Superior temporal gyrus (tissue), 1 donor: ENCODE results near the gene FBRSL1.
"Not testable (repeated sequence)": the region's sequence is repeated elsewhere in the genome, so short reads cannot be mapped to it uniquely, and the experiment has no call there.

ENCODE experiments used
- DNase-seq: peaks from one replicate; pipeline ENCODE4 v3.0.0-alpha.2; 2016; ENCODE audit errors: extremely low spot score

FBRSL1 gene

DNA sequence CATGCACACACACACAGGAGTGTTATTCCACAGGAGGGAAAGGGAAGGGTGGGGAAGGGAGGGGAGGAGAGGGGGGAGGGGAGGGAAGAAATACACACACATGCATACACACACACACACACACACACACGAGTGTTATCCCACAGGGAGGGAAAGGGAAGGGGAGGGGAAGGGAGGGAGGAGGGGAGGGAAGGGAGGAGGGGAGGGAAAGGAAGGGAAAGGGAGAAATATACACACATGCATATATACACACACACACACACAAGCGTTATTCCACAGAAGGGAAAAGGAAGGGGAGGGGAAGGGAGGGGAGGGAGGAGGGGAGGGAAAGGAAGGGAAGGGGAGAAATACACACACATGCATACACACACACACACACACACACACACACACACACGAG is 19.6 kb upstream of the FBRSL1 start:
- no peak for DNase-seq

DNA sequence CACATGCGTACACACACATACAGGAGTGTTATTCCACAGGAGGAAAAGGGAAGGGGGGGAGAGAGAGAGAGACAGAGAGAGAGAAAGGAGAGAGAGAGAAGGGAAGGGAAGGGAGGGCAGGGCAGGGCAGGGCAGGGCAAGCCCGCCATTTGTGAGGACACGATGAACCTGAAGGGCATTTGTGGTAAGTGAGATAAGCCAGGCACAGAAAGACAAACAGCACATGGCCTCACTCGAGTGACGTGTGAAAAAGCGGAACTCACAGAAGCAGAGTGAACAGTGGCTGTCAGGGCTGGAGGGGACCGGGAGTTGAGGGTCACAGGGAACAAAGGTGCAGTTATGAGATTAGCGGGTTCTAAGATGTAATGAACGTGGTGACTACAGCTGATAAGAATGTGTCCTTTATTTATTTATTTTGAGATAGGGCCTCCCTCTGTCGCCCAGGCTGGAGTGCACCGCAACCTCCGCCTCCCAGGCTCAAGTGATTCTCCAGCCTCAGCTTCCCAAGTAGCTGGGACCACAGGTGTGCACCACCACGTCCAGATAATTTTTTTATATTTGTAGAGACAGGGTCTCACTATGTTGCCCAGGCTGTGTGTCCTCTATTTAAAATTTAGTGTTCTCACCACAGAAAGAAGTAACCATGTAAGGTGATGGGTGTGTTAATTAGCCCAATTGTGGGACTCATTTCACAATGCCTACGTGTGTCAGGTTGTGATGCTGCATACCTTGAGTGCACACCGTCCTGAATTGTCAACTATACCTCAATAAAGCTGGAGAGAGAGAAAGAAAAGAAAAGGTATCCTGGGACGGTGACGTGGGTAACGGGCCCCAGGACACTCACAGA is 18.7 kb upstream of the FBRSL1 start:
- no peak for DNase-seq

- DNase-seq, result no peak
These were observed 18.1 kb upstream of the FBRSL1 start for GRCh38 chr12:132471858-132472255.

DNA sequence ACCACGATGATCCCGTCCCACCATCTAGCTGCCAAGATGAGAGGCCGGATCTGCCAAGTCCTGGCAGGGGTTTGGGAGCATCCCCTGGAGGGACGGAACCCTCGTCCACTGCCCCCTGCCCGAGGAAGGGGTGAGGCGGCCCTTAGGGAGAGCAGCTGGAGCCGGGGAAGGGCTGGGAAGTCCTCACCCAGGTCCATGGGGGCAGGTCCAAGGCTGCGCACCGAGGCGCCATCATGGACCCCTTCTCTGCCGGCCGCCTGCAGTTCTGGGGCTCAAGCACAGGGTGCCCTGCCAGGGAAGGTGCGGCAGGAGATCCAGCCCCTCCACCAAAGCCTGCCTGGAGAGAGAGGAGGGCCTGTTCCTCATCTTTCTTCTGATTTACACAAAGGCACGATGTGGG is 17.6 kb upstream of the FBRSL1 start:
- DNase-seq, result no peak

DNA sequence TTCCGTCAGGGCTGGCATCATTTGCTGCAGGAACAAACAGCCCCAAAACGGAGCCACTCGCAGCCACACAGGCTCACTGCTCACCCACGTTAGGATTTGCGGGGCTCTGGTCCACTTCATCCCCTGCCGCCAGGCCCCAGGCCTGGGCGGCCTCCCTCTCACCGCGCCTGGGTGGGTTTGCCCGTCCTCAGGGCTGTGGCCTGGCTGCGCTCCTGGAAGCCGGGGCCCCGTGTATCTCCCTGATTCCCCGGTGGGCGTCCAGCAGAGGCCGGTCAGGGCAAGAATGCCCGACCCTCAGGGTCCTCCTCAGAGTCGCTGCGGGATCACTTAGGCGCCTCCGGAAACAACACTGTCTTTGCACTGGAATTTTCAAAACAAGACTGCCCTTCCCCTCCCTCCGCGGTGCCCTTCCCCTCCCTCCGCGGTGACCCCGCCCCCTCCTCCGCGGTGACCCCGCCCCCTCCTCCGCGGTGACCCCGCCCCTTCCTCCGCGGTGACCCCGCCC is 15.7 kb upstream of the FBRSL1 start:
- DNase-seq, result no peak

DNA sequence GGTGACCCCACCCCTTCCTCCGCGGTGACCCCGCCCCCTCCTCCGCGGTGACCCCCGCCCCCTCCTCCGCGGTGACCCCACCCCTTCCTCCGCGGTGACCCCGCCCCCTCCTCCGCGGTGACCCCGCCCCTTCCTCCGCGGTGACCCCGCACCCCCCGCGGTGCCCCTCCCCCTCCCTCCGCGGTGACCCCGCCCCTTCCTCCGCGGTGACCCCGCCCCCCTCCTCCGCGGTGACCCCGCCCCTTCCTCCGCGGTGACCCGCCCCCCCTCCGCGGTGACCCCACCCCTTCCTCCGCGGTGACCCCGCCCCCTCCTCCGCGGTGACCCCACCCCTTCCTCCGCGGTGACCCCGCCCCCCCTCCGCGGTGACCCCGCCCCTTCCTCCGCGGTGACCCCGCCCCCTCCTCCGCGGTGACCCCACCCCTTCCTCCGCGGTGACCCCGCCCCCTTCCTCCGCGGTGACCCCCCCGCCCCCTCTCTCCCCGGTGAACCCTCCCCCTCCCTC is 15.1 kb upstream of the FBRSL1 start:
- DNase-seq, result not testable (repeated sequence)

GRCh38 chr12:132475304-132476037 is 14.5 kb upstream of the FBRSL1 start:
- no peak for DNase-seq

DNA sequence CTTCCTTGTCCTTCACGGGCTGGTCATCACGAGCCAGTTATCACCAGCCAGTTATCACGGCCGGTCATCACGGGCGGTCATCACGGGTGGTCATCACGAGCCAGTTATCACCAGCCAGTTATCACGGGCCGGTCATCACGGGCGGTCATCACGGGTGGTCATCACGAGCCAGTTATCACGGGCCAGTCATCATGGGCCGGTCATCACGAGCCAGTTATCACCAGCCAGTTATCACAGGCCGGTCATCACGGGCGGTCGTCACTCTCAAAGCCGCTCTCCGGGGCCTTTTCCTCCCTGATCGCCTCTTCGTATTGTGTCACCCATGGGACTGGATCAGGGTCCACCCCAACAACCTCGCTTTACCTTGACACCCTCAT is 13.9 kb upstream of the FBRSL1 start:
- no peak for DNase-seq

DNA sequence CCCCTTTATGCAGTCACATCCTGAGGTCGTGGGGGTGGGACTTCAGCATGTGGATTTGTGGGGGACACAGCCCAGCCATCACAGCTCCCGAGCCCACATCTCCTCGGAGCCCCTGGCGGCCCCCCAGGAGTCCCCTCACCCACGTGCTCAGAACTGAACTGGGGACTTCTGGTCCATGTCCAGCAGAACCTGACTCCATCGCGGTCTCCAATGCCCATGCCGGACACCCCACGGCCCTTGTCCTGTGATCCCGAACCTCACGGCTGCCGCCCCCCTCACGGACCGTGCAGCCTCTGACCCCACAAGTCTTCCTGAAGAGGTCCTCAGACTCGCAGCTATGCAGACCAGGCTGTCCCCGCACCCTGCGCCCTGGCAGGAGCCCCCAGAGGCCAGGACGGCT is 13.5 kb upstream of the FBRSL1 start:
- DNase-seq, result no peak

DNA sequence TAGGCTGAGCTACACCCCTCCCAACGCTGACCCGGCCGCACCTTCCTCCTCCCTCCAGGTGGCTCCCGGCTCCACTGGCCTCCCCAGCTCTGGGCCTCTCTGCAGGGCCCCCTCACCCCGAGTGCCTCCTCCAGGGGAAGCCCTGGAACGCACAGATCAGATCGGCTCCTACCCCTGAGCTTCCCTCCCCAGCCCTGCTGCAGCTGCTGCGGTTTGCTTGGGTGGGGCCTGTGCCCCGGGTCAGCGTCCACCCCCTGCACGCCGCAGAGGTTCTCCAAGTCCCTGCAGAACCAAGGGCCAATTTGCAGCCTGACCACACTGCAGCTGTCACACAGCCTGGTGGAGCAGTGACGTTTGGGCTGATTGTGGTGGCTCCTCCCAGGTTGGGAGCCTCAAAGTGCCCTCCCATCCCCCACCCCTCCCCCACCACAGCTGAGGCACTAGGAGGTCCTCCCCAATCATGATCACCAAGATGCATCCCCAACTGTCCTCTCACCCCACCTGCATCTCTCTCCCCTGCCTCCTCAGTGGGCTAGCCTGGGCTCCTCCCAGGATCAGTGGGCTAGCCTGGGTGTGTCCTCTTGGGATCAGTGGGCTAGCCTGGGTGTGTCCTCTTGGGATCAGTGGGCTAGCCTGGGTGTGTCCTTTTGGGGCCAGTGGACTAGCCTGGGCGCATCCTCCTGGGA is 12.8 kb upstream of the FBRSL1 start:
- DNase-seq, result no peak

DNA sequence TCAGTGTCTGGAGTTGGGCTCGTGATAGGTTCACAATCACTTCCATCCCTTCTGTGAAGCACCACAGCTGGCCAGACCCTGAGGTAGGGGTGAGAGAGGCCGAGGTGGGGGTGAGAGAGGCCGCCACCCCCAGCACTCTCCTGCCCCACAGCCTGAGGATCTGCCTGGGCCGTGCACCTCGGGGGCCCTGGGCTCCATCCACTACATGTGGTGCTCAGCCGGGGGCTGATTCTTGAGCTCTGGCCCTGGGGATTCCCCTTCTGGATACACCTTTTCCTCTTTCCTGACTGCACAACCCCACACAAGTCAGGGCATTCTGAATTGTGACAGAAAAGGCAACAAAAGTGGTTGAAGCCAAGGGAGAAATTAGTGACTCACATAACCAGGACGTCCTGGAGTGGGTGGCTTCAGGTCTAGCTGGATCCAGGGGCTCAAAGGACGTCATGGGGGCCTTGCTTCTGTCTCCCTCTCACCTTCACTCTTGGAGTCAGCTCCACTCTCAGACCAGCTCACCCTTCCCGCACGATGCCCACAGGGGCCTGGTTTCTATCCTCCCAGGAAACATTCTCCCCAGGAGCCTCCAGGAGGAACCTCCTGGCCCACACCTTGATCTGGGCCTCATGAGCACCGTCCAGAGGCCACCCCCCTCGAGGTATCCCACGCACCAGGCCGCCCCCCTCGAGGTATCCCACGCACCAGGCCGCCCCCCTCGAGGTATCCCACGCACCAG is 12.1 kb upstream of the FBRSL1 start:
- DNase-seq, result no peak

DNA sequence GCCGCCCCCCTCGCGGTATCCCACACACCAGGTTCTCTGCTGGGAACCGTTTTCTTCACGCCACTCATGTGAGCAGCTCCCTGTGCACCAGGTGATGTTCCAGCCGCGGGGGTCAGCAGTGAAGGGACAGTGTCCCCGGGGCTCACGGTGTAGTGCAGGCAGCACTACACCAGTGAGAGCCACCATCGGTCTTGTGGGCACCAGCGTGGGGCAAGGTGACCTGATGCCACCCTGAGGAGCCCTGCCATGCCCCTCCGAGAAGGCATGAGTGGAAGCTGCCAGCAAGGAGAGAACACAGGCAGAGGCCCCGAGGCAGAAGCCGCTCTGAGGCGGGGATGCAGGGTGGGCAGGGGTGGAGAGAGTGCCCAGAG is 11.5 kb upstream of the FBRSL1 start:
- no peak for DNase-seq

DNA sequence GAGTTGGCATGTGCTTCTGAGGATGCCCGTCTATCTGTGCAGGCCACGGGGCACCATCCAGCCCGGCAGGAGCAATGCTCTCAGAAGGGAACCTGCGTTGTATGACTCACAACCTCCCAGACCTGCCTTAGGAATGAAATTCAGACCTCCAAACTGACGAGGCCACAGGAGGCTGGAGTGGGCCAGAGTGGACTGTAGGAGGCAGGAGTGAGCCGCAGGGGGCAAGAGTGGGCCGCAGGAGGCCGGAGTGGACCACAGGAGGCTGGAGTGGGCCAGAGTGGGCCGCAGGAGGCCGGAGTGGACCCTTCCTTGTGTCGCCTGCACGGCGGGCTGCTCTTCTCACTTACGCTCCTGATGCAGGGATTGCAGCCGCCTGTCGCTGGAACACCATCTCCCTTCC is 11.1 kb upstream of the FBRSL1 start:
- no peak for DNase-seq

DNA sequence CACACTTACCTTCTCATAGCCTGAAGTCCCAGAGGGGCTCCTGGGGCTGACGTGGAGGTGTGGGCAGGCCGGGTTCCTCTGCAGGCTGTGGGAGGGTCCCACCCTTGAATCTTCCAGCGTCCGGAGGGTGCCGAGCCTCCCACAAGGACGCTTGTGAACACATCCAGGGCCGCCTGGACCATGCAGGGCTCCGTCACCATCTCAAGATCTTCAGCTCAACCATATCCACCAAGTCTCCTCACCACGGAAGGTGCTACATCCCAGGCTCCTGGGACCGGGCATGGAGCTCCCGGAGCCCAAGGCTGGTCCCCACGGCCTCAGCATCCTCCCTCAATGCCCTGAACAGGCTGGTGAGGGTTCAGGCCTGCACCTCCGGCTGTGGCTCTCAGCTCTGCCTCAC is 10.7 kb upstream of the FBRSL1 start:
- no peak for DNase-seq

- no peak for DNase-seq
These were observed 9.9 kb upstream of the FBRSL1 start for GRCh38 chr12:132479938-132480622.

DNA sequence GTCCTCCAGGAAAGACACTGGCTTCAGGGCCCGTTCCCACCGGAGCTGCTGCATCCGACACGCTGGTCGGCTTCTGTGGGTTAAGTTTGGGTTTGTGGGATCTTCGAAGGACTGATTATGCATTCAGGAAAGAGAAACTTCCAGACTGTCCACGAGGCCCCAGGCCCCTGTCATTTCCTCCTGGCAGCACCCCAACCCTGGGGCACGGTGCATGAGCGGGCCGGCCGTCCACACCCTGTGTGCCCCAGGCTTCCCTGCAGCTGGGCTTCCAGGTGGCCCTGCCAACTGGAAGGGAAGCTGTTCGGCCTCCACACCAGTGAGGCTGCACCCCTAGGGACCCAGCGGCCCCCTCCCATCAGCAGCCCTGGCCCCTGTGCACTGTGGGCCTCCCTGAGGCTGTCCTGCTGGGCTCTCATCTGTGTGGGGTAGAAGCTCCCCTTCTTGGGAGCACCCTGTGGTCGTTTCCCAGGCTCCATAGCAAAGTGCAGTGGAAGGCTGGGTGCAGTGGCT is 9.3 kb upstream of the FBRSL1 start:
- DNase-seq, result no peak

DNA sequence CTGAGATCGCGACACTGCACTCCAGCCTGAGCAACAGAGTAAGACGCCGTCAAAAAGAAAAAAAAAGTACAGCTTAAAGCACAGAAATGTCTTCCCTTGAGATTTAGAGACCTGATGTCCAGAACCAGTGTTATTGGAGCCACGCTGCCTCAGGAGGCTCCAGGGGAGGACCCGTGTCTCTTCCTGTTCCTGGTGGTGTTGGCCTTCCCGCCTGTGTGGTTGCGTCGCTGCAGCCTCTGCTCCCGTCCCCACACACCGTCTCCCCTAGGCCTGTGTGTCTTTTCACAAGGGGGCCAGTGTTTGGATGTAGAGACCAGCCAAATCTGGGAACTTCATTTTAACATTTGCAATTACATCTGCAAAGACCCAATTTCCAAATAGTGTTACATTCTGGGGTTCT is 8.6 kb upstream of the FBRSL1 start:
- DNase-seq, result no peak

GRCh38 chr12:132481771-132482745 is 7.9 kb upstream of the FBRSL1 start:
- DNase-seq, result no peak

DNA sequence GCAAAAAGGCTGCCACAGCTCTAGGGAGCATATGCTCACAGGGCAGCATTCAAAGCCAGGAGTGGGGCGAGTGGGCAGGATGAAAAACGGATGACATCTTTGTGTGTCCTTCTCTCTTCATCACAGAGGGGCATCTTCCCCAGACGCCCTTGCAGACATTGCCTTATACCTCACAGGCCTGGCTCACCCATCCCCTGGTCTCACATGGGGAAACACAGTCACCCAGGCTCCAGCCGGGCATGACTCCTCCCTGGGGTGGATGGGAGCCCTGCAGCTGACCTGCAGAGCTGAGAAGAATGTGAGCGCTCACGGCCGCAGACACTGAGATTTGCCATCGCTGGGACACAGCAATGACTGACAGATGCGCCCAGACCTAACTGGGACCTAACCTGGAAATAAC is 7.2 kb upstream of the FBRSL1 start:
- DNase-seq, result no peak

DNA sequence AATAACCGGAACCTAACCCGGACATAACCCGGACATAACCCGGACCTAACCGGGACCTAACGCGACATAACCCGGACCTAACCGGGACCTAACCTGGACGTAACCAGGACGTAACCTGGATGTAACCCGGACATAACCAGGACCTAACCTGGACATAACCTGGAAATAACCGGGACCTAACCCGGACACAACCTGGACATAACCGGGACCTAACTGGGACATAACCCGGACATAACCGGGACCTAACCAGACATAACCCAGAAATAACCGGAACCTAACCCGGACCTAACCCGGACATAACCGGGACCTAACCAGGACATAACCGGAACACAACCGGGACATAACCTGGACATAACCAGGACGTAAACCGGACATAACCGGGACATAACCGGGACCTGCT is 6.7 kb upstream of the FBRSL1 start:
- no peak for DNase-seq
